ENCODE results near the gene FRMD4A.
"Not testable (repeated sequence)": the region's sequence is repeated elsewhere in the genome, so short reads cannot be mapped to it uniquely, and the experiment has no call there.

Gene FRMD4A

DNA sequence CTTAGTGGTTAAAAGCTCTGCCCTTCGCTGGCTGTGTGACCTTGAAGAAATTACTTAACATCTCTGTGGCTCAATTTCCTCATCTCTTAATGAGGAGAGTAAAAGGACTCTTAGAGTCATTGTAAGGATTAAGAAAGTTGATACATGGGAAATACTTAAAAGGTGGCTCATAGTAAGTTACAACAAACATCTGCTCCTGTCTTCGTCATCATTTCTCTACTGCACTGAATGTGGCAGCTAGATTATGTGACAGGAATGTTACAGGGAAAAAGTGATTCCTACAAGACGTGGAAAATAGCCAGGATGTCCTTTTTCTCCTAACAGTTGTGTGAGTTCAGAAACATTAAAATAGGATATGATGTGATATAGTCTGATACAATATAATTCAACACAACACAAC lies 184.7 kb downstream of the FRMD4A start:
- no peak for DNase-seq (ENCODE audit: low spot score)

DNA sequence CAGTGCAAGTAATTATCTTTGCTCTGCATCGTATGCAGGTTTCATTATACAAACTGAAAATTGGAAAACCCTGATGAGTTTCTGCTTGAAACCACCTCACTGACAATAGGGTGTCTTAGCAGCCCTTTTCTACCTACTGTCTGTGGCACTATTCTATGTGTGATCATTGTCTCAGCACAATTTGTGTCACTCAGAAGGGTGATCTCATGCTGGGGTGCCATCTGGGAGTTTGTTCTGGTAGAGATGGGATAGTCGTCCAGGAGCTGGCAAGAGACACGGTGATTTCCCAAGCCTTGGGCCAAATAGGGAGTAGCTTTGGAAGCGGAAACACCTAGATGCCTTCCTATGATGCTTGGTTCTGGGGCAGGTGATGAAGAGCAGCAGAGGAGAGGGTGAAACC lies 186.3 kb downstream of the FRMD4A start:
- DNase-seq (ENCODE audit: low spot score): no peak

DNA sequence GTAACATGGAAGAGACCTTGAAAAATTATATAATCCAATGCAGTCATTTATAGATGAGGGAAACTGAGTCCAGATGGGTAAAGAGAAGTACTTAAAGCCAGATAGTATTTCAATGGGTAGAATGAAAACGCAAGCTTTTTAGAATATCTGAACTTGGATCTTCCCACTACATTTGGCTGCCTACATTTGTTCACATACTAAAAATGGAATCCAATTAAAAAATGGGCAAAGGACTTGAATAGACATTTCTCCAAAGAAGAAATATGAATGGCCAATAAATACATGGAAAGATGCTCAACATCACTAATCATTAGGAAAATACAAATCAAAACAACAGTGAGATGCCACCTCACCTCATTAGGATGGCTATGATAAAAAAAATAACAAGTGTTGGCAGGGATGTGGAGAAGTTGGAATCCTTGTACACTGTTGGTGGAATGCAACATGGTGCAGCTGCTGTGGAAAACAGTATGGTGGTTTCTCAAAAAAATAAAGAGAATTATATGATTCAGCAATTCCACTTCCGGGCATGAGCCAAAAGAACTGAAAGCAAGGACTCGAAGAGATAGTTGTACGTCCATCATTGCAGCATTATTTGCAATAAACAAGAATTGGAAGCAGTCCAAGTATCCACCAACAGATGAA lies 188.0 kb downstream of the FRMD4A start:
- no peak for DNase-seq (ENCODE audit: low spot score)

DNA sequence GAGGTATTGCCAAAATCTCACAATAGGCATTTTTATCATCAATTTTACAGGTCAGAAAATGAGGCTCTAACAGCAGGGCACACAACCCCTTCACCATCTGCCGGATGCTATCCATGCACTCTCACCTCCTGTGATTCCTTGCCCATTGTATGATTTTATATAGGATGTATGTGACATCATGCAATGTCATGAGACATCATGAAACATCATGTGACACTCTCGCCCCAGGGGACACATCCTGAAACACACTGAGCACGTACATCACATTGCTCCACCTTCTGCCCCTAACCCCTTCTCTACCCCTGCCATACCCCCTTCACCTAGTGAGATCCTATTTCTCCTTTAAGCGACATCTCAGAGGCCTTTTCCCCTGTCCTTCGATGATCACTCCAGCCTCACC lies 189.4 kb downstream of the FRMD4A start:
- DNase-seq (ENCODE audit: low spot score): no peak

DNA sequence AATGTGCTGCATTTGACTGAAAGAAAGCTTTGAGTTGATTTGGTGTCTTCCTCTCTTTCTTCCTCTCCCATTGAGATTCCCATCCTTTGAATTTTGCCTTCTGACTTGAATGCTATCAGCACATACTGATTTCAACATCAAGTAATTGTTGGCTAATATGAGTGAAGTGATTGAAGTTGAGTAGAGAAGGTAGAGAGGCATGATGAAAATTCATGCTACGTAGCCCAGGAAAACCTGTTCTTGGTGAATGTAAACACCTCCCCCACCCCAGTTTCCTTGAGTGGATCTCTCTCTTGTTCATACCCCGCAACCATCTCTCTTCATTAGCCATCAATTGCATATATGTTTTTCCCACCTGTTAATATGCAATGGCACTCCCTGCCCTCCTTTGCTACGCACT lies 193.3 kb downstream of the FRMD4A start:
- DNase-seq (ENCODE audit: low spot score): no peak

DNA sequence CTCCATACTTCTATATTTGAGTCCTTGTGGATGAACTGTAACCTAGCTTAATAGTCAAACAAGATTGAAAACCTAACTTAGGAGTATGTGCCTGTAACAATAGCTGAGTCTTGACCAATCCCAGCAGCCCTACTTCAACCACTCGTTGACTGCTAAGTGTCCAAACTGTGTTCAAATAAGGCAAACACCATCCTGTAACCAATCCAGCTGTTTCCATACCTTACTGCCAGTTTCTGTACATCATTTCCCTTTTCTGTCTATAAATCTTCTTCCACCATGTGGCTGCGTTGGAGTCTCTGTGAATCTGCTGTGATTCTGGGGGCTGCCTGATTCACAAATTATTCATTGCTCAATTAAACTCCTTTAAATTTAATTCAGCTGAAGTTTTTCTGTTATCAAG lies 195.5 kb downstream of the FRMD4A start:
- DNase-seq (ENCODE audit: low spot score): not testable (repeated sequence)

DNA sequence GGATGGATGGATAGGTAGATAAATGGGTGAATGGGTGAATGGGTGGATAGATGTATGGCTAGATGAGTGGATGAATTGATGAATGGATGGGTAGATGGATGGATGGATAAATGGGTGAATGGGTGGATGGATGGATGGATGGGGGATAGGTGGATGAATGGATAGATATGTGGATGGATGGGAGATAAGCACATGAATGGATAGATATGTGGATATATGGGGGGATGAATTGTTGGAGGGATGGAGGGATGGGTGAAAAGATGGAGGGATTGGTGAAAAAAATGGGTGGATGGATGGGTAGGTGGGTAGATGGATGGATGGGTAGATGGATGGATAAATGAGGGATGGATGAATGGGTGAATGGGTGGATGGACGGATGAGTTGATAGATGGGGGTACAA lies 196.4 kb downstream of the FRMD4A start:
- DNase-seq (ENCODE audit: low spot score): no peak

DNA sequence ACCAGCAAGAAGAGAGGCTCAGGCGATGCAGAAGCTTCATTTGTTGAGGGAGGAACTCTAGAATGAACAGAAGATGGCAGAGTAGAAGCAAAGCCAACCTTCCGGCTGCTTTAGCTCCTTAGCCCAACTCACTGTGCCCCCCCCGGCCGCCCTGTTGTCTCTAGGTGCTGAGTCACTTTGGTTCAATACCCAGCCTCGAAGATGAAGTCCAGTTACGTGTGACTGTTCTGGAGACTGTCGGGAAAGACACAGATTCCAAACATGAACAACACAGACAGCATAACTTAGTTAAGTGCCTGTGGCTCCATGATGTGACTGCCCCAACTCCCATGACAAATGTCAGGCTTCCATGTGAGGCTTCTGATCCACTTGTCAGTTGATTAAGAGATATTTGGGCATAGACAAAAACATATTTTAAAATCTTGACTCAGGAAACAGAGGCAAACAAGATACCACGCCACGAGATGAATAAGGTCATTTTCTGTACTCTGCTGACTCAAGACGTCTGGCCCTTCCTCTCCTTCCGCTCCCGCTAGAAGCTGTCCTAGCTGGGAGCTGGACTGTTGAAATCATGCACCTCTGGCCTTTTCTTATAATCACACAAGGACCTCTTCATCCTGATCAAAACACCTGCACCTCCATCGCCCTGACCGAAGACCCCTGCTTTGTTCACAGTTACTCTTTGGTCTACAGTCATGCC lies 199.3 kb downstream of the FRMD4A start:
- DNase-seq (ENCODE audit: low spot score): no peak

DNA sequence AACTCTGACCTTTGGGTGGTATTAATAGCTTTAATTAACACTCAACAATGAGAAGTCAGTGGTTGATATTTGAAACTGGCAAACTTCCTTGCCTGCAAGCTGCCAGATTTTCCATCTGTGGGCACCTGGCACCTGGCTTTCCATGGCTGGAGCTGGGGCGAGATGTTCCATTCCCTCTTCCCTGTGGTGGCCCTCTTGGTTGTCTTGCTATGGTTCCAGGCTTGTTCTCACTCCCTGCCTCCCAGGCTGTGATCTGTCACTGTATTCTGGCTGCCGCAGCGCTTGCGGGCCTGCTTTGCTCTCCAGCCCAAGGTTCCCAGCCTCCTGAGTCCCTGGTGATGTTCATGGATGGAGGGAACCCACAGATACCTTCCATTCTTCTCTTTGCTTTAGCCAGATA lies 201.0 kb downstream of the FRMD4A start:
- DNase-seq (ENCODE audit: low spot score): no peak

DNA sequence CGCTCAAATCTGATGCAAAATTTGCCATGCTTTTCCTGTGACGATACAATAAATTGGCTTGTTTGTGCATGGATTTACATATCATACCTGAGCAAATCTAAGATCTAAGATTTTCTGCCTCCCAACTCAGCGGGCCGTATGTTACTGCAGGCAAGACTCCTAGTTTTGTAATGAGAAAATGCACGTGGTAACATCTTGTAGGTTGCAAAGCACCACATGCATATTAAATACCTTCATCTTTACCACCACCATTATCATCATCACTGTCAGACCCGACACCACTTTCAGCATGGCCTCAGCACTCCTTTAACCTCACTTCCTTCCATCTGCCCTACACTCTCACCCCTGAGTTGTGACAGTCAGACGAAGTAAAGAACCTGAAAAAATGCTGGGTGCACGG lies 202.2 kb downstream of the FRMD4A start:
- DNase-seq (ENCODE audit: low spot score): no peak

DNA sequence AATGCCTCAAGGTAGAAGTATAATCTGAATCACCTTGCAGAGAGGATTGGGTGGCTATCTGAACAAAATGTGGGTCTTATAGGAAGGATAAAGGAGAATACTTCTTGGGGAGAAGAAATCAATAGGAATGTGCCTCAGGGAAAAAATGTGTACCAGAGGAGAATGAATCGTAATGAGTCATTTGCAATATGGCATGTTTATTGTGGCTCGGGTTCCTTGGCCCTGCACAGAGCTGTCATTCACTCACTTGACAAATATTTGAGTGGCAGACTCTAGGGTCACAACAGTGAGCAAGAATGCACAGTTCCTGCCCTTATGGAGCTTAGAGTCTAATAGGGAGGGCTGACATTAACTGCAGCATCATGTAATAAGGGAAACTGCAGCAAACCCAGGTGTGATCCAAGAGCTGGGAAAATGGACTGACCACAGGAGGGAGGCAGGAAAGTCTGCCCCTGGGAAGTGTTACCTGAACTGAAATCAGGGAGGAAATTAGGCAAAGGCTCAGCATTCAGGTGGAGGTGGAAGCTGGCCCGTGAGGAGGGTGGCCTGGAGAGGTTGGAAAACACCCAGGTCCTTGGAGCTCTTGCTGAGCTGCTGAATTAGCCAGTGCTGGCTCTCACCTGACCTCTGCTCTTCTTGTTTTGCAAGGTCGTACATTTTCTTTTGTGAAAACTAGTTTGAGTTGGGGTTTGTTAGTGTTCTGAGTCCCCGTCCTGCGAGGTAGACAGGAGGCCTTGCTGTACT lies 203.9 kb downstream of the FRMD4A start:
- no peak for DNase-seq (ENCODE audit: low spot score)

DNA sequence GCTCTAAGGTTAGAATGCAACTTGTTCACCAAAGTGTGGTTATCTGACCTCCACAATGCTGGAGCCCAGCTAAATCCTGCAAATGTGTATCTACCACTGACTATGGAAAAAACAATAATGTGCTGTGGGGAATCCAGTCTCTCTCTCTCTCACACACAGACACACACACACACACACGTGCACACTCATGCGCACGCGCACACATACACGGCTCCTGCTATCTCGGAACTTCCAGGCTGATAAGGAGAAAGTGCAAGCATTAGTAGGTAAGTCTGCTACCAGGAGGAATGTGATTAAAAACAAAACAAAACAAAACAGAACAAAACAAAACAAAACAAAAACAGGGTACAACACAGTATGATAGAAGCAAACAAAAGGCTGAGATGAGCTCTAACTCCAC lies 205.2 kb downstream of the FRMD4A start:
- DNase-seq (ENCODE audit: low spot score): no peak

DNA sequence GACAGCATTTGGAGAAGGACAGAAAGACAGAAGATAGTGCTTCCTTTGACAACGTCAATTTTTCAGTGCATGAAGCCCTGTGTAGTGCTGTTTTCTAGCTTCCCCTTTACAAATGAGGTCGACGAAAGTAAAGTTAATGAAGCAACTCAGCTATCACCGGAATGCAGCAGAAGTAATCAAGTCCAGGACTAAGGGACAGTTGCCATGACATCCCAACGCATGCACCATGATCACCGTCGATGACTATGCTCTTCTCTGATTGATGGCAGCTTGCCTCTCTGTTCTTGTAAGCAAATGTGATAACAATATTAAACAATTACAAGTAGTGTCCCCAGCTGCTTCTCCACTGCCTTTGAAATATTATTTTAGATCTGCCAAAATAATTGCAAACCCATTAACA lies 205.8 kb downstream of the FRMD4A start:
- DNase-seq (ENCODE audit: low spot score): no peak

DNA sequence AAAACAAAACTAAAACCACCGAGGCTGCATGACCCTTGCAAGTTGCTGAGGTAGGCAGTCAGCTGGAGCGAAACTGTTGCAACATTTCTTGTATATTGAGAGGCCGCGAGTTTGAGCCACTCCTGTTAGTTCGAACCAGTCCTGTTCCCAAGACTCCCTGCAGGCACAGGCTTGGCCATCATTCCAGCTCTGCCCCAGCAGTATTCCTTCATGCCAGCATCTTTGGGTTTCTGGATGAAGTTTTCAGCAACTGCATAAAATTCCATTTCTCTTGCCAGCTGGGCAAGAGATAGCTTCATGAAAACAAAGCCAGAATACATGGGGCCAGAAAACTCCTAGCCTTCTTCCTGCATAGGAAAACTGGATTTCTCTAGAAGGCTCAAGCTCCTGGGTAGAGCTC lies 207.6 kb downstream of the FRMD4A start:
- DNase-seq (ENCODE audit: low spot score): no peak

DNA sequence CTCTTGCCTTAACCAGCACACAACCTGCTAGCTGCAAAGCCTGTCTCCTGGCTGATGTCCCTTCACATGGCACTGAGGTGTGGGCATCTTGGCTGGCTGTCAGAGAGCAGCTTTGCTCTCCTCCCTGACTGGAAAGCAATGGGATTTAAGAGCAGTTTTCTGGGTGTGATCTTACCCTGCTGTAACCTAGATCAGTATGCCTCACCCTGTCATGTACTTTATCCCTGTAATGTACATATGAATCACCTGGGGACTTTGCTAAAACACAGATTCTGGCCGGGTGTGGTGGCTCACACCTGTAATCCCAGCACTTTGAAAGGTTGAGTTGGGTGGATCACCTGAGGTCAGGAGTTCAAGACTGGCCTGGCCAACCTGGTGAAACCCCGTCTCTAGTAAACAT lies 209.9 kb downstream of the FRMD4A start:
- no peak for DNase-seq (ENCODE audit: low spot score)

DNA sequence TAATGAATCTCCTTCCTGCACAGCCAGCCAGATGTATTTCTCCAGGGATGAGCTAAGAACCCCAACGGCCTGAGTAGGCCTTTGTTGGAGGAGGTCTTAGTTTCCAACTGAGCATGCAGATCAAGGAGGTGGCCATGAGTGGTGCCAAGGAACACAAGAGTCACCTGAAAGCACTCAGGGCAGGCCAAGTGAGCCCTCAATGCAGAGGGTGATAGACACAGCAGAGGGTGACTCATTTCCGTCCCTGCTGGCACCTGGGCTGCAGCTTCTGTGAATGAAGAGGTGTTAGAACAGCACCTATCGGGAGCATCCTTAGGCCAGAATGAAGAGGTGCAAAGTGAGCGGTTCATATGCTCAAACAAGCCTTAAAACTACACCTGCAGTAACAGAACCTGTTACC lies 211.8 kb downstream of the FRMD4A start:
- DNase-seq (ENCODE audit: low spot score): no peak

DNA sequence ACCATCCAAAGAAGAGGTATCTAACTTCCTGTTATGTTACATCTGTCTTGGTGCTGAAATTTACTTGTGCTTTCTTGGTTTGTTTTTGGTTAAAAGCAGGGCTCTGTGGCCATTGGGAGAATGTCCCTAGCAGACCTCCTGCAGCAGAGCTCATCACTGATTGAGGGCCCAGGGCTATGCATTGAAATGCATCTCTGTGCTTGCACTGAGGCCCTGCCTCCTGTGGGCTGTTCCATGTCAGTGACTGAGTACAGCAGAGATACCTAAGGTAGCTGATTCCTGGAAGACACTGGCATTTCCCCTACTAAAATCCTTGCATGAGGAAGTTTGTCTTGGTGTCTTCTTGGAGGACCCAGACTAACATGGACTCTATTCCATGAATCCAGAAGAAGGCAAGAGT lies 213.9 kb downstream of the FRMD4A start:
- DNase-seq (ENCODE audit: low spot score): no peak

DNA sequence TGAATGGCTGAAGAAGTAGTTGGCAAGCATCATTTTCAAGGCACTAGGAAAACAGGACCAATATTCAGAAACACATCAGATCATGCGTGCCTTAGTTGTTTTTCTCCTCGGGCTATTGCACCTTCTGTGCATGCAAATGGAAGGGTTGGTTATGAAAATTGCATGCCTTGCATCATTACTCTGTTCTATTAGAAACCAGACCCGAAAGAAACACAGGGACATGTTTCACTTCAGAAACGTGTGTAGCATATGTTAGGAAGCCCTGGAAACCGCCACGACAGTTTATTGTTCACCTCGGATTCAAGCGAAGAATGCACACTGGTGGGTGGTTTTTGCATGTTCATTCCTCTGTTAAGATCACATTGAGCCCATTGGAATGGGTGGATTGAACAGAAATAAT lies 214.7 kb downstream of the FRMD4A start:
- no peak for DNase-seq (ENCODE audit: low spot score)

DNA sequence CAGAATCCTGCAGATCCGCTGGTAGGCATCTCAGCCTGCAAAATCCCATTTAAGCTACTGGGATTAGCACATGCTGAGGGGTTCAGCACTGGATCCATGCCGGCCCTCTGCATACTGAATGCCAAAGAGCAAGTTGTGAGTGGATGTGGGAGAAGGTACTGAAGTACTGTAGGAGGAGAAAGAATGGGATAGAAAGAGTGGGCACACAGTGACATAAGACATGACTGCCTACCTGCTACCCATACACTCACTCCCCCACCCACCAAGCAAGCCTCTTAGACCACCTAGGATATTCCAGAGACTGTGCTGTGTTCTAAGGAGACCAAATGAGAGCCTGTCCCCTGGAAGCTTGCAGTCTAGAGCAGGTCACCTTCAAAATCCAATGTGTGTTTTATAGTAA lies 215.9 kb downstream of the FRMD4A start:
- no peak for DNase-seq (ENCODE audit: low spot score)

DNA sequence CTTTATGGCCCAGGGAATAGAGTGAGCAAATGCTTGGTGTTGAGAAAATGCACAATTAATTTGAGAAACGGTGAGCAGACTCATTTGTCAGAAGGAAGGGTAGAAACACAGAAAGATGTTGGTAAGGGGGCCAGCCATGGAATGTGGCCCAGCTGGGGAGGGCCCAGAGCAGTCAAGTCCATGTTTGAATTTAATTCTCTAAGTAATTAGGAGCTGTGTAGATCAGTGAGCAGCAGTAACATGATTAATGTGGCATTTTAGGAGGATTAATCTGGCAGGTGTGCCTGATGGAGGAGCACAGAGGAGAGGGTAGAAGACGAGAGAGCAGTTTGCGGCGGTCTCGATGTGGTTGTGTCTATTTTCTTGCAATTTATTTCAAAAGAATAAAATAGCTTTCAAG lies 218.7 kb downstream of the FRMD4A start:
- no peak for DNase-seq (ENCODE audit: low spot score)

DNA sequence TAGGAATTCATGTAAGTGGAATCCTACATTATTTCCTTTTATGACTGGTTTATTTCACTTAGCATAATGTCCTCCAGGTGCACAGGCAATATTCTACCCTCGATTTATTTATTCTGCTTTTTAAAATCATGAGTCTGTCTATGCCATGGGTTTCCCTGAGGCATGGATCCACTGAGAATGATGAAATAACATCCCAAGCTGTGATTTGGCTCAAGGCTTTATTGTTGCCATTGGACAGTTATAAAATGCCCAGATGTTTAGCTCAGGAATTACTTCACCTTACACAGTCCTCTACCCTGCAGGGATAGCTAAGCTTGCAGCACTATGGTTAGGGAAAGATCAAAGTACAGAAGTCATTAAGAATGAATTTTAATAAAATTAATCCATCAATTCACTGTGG lies 219.5 kb downstream of the FRMD4A start:
- DNase-seq (ENCODE audit: low spot score): no peak

DNA sequence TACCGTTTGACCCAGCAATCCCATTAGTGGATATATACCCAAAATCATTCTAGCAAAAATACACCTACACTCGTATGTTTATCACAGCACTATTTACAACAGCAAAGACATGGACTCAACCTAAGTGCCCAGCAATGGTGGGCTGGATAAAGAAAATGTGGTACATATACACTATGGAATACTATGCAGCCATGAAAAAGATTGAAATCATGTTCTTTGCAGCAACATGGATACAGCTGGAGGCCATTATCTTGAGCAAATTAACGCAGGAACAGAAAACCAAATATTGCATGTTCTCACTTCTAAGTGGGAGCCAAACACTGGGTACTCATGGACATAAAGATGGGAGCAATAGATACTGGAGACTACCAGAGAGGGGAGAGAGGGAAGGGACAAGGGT lies 223.9 kb downstream of the FRMD4A start:
- DNase-seq (ENCODE audit: low spot score): no peak

DNA sequence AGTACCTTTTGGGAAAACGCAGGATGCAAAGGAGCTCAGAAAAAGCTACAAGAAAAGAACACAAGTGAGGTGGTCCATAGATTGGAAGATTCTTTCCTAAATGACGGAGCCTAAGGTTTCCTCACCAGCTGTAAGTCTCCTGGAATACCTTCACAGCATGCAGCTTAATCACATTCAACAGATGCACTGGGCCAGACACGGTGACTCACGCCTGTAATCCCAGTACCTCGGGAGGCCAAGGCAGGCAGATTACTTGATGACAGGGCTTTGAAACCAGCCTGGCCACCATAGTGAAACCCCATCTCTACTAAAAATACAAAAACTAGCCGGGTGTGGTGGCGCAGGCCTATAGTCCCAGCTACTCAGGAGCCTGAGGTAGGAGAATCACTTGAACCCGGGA lies 228.7 kb downstream of the FRMD4A start:
- no peak for DNase-seq (ENCODE audit: low spot score)

DNA sequence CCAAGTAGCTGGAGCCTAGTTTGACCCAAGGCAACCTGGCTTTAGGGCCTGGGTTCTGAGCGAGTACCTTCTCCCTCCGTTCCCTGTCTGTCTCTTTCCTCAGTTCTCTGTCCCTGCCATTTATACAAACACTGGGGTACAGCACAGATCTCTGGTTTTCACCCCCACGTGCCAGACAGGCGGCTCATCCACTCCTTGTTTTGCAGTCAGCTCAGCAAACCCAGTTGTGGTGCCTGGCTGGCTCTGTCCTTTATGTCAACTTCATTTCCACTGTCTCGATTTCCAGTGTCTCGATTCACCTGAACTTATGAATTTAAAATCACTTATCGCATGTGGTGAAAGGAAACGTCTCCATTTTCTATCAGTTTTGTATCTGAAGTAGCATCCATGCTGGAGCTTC lies 230.8 kb downstream of the FRMD4A start:
- no peak for DNase-seq (ENCODE audit: low spot score)

All from HuH-7 (cell line).